Measurements from ENCODE around the gene FMOD. TPM values are rescaled to one million over a fixed set of nuclear protein-coding genes. Genes with fewer than 3 reads are reported as not detected.

FMOD gene
- total and polyA plus RNA-seq, 2 donors (not counting 3 experiments of a cell fraction or from before 2014, with no cell fraction given), result 0.11 to 0.12 TPM

GRCh38 chr1:203360547-203361185, 9.7 kb upstream of the FMOD start:
- H3K27ac ChIP-seq (ENCODE audit: insufficient read depth, low read depth, low read length), result no peak overlapping the region
- peaks cover 36 to 54% of the 10 kb centered on the region in 2 experiments for H3K27me3 ChIP-seq (ENCODE audit: control insufficient read depth in 2 of 2, insufficient read depth in 2 of 2, low read length in 2 of 2)
- POLR2A ChIA-PET, result no interaction called here

More at GRCh38 chr1:203360547-203361185, 9.7 kb upstream of the FMOD start:
- Histone ChIP-seq H3K9me3 (replicated peaks; ENCODE audit: control insufficient read depth, insufficient read depth, low read length) (no peaks in the 10 kb centered on the region), H3K4me2 (ENCODE audit: insufficient read depth, low read length) (no peak overlapping the region), H3K4me1 (ENCODE audit: control insufficient read depth, extremely low read depth, insufficient read depth, low read length) (no peaks in the 10 kb centered on the region), H2AFZ (ENCODE audit: low read depth, low read length) (no peak overlapping the region), H4K20me1 (replicated peaks; ENCODE audit: control insufficient read depth, extremely low read depth, insufficient read depth, low read length) (no peaks in the 10 kb centered on the region), H3K9me1 (replicated peaks; ENCODE audit: control insufficient read depth, extremely low read depth, insufficient read depth, low read length) (no peaks in the 10 kb centered on the region), H3K79me2 (ENCODE audit: control insufficient read depth, insufficient read depth, low read length) (no peaks in the 10 kb centered on the region), H3K9ac (replicated peaks; ENCODE audit: extremely low read depth, insufficient read depth, low read length) (no peak overlapping the region), H3K36me3 (ENCODE audit: control insufficient read depth in 2 of 2, extremely low read depth in 1 of 2, insufficient read depth in 2 of 2, low read length in 2 of 2) (no peaks in the 10 kb centered on the region), H3K4me3 (replicated peaks in 1 of 3; ENCODE audit: insufficient read depth in 1 of 3, low read depth in 1 of 3, low read length in 3 of 3) (no peak overlapping the region)
- no peak for FAIRE-seq
- TF ChIP-seq, protein P1, sequence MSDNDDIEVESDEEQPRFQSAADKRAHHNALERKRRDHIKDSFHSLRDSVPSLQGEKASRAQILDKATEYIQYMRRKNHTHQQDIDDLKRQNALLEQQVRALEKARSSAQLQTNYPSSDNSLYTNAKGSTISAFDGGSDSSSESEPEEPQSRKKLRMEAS (IDR thresholded peaks at IDR 0.05; ENCODE audit: insufficient read depth, insufficient read length), result no peak
- no peak for TF ChIP-seq JUN (IDR thresholded peaks at IDR 0.05; ENCODE audit: borderline replicate concordance, insufficient read depth, insufficient read length, low read depth)
- TF ChIP-seq EZH2 (IDR thresholded peaks at IDR 0.05; ENCODE audit: borderline replicate concordance, low read depth, low read length, severe bottlenecking), result no peak
- TF ChIP-seq POLR2AphosphoS5 (IDR thresholded peaks at IDR 0.05; ENCODE audit: insufficient read depth, low read depth, low read length), result no peak
- no peak for TF ChIP-seq CTCF (IDR thresholded peaks at IDR 0.05; ENCODE audit: extremely low read depth in 1 of 2, insufficient read depth in 1 of 2, low read depth in 1 of 2, low read length in 2 of 2)
- TF ChIP-seq POLR2A (IDR thresholded peaks at IDR 0.05; ENCODE audit: low read depth, low read length), result no peak
- no peak for TF ChIP-seq FOS (IDR thresholded peaks at IDR 0.05; ENCODE audit: borderline replicate concordance, insufficient read depth, low read length)
- no peak for TF ChIP-seq MYC (IDR thresholded peaks at IDR 0.05; ENCODE audit: low read depth, low read length)
- TF ChIP-seq GATA2 (IDR thresholded peaks at IDR 0.05; ENCODE audit: insufficient read depth, insufficient read length, low read depth, low read length), result no peak
- dilution Hi-C loops (cut with MboI; ENCODE audit: extremely low pct_ligation_motif_present, low sequenced_read_pairs), result loop anchor here (10.0 kb wide), 1 partner anchor 64 kb away; no protein-coding TSS in a partner anchor
- intact Hi-C loops (cut with micrococcal nuclease), result no loop called here
- DNase-seq (ENCODE audit: low read depth, low spot score), result no peak
- CTCF ChIA-PET, result interaction anchor here (0.6 to 1.4 kb wide), 3 partner anchors 21 to 85 kb away, joined by 3 to 5 read pairs (median 3); no protein-coding TSS in a partner anchor
- no TSS peak for BruUV-seq (replicated peaks)
